H9 (cell line): ENCODE data around the gene CSNK1G1. TPM values are rescaled to one million over a fixed set of nuclear protein-coding genes. Genes with fewer than 3 reads are reported as not detected.

Experiments used
- DNase-seq: peaks from one replicate; pipeline ENCODE4 v3.0.0-alpha.2; 2017
- H2AFZ ChIP-seq: one replicate; pipeline ENCODE4 v1.6.1; 2013; ENCODE audit warnings: mild to moderate bottlenecking, low read length, control low read depth, moderate library complexity
- H2AK5ac ChIP-seq: 2 replicates; pipeline ENCODE4 v1.6.1; 2013; ENCODE audit warnings: low read length, control low read depth, mixed read lengths; ENCODE audit not compliant: insufficient read length
- H2BK120ac ChIP-seq: one replicate; pipeline ENCODE4 v1.6.1; 2013; ENCODE audit warnings: low read depth, mild to moderate bottlenecking, low read length, control low read depth, inconsistent platforms; ENCODE audit not compliant: poor library complexity, severe bottlenecking
- H2BK12ac ChIP-seq: 2 replicates; pipeline ENCODE4 v1.6.1; 2013; ENCODE audit warnings: low read length, control low read depth, mixed read lengths, low read depth; ENCODE audit not compliant: insufficient read length
- H2BK15ac ChIP-seq: 2 replicates; pipeline ENCODE4 v1.6.1; 2013; ENCODE audit warnings: low read depth, low read length, control low read depth
- H2BK20ac ChIP-seq: one replicate; pipeline ENCODE4 v1.6.1; 2013; ENCODE audit warnings: low read depth, mild to moderate bottlenecking, low read length, control low read depth, inconsistent platforms; ENCODE audit not compliant: poor library complexity, severe bottlenecking
- H2BK5ac ChIP-seq: 2 replicates; pipeline ENCODE4 v1.6.1; 2013; ENCODE audit warnings: low read length, control low read depth, mixed read lengths; ENCODE audit not compliant: insufficient read length
- H3K14ac ChIP-seq: 2 replicates; pipeline ENCODE4 v1.6.1; 2013; ENCODE audit warnings: low read length, control low read depth; ENCODE audit not compliant: insufficient read depth
- H3K18ac ChIP-seq: 2 replicates; pipeline ENCODE4 v1.6.1; 2013; ENCODE audit warnings: low read depth, mild to moderate bottlenecking, mixed read lengths, low read length, control low read depth; ENCODE audit not compliant: insufficient read length
- H3K23ac ChIP-seq: 2 replicates; pipeline ENCODE4 v1.6.1; 2013; ENCODE audit warnings: low read length, control low read depth, mixed read lengths, low read depth; ENCODE audit not compliant: insufficient read length
- H3K23me2 ChIP-seq: 2 replicates; pipeline ENCODE4 v1.6.1; 2013; ENCODE audit warnings: low read depth, mild to moderate bottlenecking, mixed read lengths, low read length, control low read depth; ENCODE audit not compliant: insufficient read length, poor library complexity, severe bottlenecking
- H3K27ac ChIP-seq: 2 replicates; pipeline ENCODE4 v1.5.1; 2013; ENCODE audit warnings: low read length, control low read depth, mixed read lengths, low read depth; ENCODE audit not compliant: insufficient read length
- H3K27me3 ChIP-seq: 2 replicates; pipeline ENCODE4 v1.6.1; 2013; ENCODE audit warnings: low read length, control low read depth, inconsistent platforms; ENCODE audit not compliant: insufficient read depth
- H3K4ac ChIP-seq: 2 replicates; pipeline ENCODE4 v1.6.1; 2013; ENCODE audit warnings: low read depth, mild to moderate bottlenecking, control low read depth, inconsistent platforms, low read length, moderate library complexity
- H3K4me1 ChIP-seq: 2 replicates; pipeline ENCODE4 v1.6.1; 2013; ENCODE audit warnings: low read length, control low read depth, inconsistent platforms; ENCODE audit not compliant: insufficient read depth
- H3K4me2 ChIP-seq: 2 replicates; pipeline ENCODE4 v1.6.1; 2013; ENCODE audit warnings: low read length, control low read depth, mixed read lengths; ENCODE audit not compliant: insufficient read length, insufficient read depth
- H3K56ac ChIP-seq: 2 replicates; pipeline ENCODE4 v1.6.1; 2013; ENCODE audit warnings: low read depth, mild to moderate bottlenecking, mixed read lengths, low read length, control low read depth; ENCODE audit not compliant: insufficient read length
- H3K79me1 ChIP-seq: 2 replicates; pipeline ENCODE4 v1.6.1; 2013; ENCODE audit warnings: low read depth, mild to moderate bottlenecking, moderate library complexity, low read length, control low read depth, inconsistent platforms; ENCODE audit not compliant: insufficient read depth, poor library complexity, severe bottlenecking
- H3K79me2 ChIP-seq: 2 replicates; pipeline ENCODE4 v1.6.1; 2013; ENCODE audit warnings: low read length, control low read depth, inconsistent platforms; ENCODE audit not compliant: insufficient read depth
- H3K9ac ChIP-seq: 2 replicates; pipeline ENCODE4 v1.6.1; 2013; ENCODE audit warnings: low read length, control low read depth, mixed read lengths; ENCODE audit not compliant: insufficient read length; ENCODE audit errors: extremely low read depth
- H3K9me3 ChIP-seq: one replicate; pipeline ENCODE4 v1.6.1; 2013; ENCODE audit warnings: low read depth, low read length, inconsistent platforms; ENCODE audit not compliant: control insufficient read depth
- H3T11ph ChIP-seq: one replicate; pipeline ENCODE4 v1.6.1; 2013; ENCODE audit warnings: mild to moderate bottlenecking, low read length, control low read depth, inconsistent platforms
- H4K20me1 ChIP-seq: one replicate; pipeline ENCODE4 v1.6.1; 2013; ENCODE audit not compliant: control insufficient read depth, insufficient read length, insufficient read depth
- H4K5ac ChIP-seq: 2 replicates; pipeline ENCODE4 v1.6.1; 2013; ENCODE audit warnings: low read depth, mild to moderate bottlenecking, mixed read lengths, low read length, control low read depth; ENCODE audit not compliant: insufficient read length
- H4K8ac ChIP-seq: replicated peaks from 2 replicates; pipeline ENCODE4 v1.6.1; 2013; ENCODE audit warnings: low read length, control low read depth, mixed read lengths, low read depth; ENCODE audit not compliant: insufficient read length
- H4K91ac ChIP-seq: 2 replicates; pipeline ENCODE4 v1.6.1; 2013; ENCODE audit warnings: low read depth, mild to moderate bottlenecking, moderate library complexity, mixed read lengths, low read length, control low read depth; ENCODE audit not compliant: insufficient read length
- H3K27ac Mint-ChIP-seq, 3 experiments: 2 replicates in 2 of 3; 3 replicates in 1 of 3; pipeline ENCODE4 v1.8.0; 2020 to 2021; ENCODE audit warnings: mixed read lengths in 3 of 3, mild to moderate bottlenecking in 1 of 3, moderate library complexity in 1 of 3
- H3K27me3 Mint-ChIP-seq: 2 replicates; pipeline ENCODE4 v1.8.0; 2021; ENCODE audit warnings: low read depth, mild to moderate bottlenecking, moderate library complexity, mixed read lengths
- H3K36me3 Mint-ChIP-seq, 3 experiments: 2 replicates in 2 of 3; 3 replicates in 1 of 3; pipeline ENCODE4 v1.8.0; 2020 to 2021; ENCODE audit warnings: low read depth in 3 of 3, mixed read lengths in 3 of 3; ENCODE audit not compliant: insufficient read depth in 1 of 3
- H3K4me1 Mint-ChIP-seq, 2 experiments: 2 replicates each; pipeline ENCODE4 v1.8.0; 2020; ENCODE audit warnings: mixed read lengths in 2 of 2
- H3K4me3 Mint-ChIP-seq, 2 experiments: 2 replicates in 1 of 2; 3 replicates in 1 of 2; pipeline ENCODE4 v1.8.0; 2020 to 2021; ENCODE audit warnings: mild to moderate bottlenecking in 2 of 2, mixed read lengths in 2 of 2, moderate library complexity in 1 of 2
- H3K9me3 Mint-ChIP-seq, 2 experiments: 2 replicates in 1 of 2; 3 replicates in 1 of 2; pipeline ENCODE4 v1.8.0; 2020; ENCODE audit warnings: mild to moderate bottlenecking in 2 of 2, mixed read lengths in 2 of 2, moderate library complexity in 1 of 2
- WGBS: extraction: QIAGEN DNeasy Blood & Tissue Kit; methylation state at CpG from one replicate; pipeline ENCODE4 v1.1.7; 2013; ENCODE audit warnings: missing lambda C conversion rate, low lambda C conversion rate, mixed read lengths; ENCODE audit not compliant: insufficient read length; ENCODE audit errors: extremely low coverage; 5-methylcytosine and 5-hydroxymethylcytosine counted together
- total RNA-seq: library from RNA; stranded (reverse); gene quantifications from 2 replicates; pipeline ENCODE4 v1.2.1, GENCODE V29; 2021
- TF ChIP-seq, protein P1 (sequence below): fragments of 200-600 bp; sonication (generic); conservative IDR thresholded peaks from 3 replicates; pipeline ENCODE4 v1.8.0; 2021; ENCODE audit warnings: antibody characterized with exemption, mild to moderate bottlenecking

The CSNK1G1 gene
- total RNA-seq, 1 experiment from 2014 or later = 17.1 TPM

DNA sequence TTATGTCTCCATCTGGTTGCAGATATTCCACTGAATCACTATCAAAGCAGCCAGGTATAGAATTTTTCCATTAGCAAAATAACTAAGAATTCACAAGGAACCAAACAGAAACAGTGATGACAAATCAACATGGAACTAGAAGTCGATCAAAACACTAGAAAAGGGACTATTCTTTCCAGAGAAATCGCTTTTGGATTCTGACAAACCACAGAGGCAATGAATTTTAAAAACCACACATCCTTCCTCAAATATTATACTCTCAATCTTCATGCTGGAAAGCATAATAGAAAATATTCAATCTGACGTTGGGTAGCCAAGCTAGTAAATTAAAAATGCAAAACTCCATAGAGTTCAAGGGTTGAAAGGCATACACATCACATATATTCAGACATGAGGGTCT, 99.9 kb downstream of the CSNK1G1 start:
- no peak overlapping the region for H3K23ac ChIP-seq
- no peak overlapping the region for H3K9ac ChIP-seq
- no peak overlapping the region for H2BK12ac ChIP-seq
- no peaks in the 10 kb centered on the region for H3K23me2 ChIP-seq
- no peak overlapping the region for H3K4ac ChIP-seq
- Mint-ChIP-seq H3K27ac (peak overlapping the region in 1 of 3 experiments; percentile 5; a peak in 1 of 7 replicates), H3K9me3 (peaks cover 0 to 1% of the 10 kb centered on the region in 2 experiments; a peak in 2 of 5 replicates), H3K4me1 (peaks cover 9 to 16% of the 10 kb centered on the region in 2 experiments), H3K36me3 (peaks cover 5 to 7% (median 6%) of the 10 kb centered on the region in 3 experiments; a peak in 5 of 7 replicates), H3K4me3 (no peak overlapping the region), H3K27me3 (no peaks in the 10 kb centered on the region)
- H4K8ac ChIP-seq = no peak overlapping the region
- no peak overlapping the region for H3K56ac ChIP-seq
- no peak overlapping the region for H2BK5ac ChIP-seq
- H4K91ac ChIP-seq = no peak overlapping the region
- no peak overlapping the region for H4K5ac ChIP-seq
- H3K27ac ChIP-seq = no peak overlapping the region
- H2BK120ac ChIP-seq = no peak overlapping the region
- H2AK5ac ChIP-seq = no peak overlapping the region
- H3K18ac ChIP-seq = no peak overlapping the region
- DNase-seq = no peak
- H2BK20ac ChIP-seq = no peak overlapping the region
- H4K20me1 ChIP-seq = no peaks in the 10 kb centered on the region
- H3K4me2 ChIP-seq = no peak overlapping the region
- no peaks in the 10 kb centered on the region for H3K27me3 ChIP-seq
- H3K9me3 ChIP-seq = no peaks in the 10 kb centered on the region
- TF ChIP-seq, protein P1, sequence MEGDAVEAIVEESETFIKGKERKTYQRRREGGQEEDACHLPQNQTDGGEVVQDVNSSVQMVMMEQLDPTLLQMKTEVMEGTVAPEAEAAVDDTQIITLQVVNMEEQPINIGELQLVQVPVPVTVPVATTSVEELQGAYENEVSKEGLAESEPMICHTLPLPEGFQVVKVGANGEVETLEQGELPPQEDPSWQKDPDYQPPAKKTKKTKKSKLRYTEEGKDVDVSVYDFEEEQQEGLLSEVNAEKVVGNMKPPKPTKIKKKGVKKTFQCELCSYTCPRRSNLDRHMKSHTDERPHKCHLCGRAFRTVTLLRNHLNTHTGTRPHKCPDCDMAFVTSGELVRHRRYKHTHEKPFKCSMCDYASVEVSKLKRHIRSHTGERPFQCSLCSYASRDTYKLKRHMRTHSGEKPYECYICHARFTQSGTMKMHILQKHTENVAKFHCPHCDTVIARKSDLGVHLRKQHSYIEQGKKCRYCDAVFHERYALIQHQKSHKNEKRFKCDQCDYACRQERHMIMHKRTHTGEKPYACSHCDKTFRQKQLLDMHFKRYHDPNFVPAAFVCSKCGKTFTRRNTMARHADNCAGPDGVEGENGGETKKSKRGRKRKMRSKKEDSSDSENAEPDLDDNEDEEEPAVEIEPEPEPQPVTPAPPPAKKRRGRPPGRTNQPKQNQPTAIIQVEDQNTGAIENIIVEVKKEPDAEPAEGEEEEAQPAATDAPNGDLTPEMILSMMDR = no peak
- no CpG with 5 or more reads among the region's 3 CpGs for WGBS
- H2AFZ ChIP-seq = no peak overlapping the region
- no peaks in the 10 kb centered on the region for H3K79me2 ChIP-seq
- H2BK15ac ChIP-seq = no peak overlapping the region
- H3K79me1 ChIP-seq = no peaks in the 10 kb centered on the region
- no peak overlapping the region for H3K14ac ChIP-seq
- H3T11ph ChIP-seq = no peak overlapping the region
- no peaks in the 10 kb centered on the region for H3K4me1 ChIP-seq
